ENCODE measurements around the gene SCN5A. TPM values are rescaled to one million over a fixed set of nuclear protein-coding genes. Genes with fewer than 3 reads are reported as not detected.

SCN5A gene
- total RNA-seq, 1 donor from 2014 or later: 239 TPM

DNA sequence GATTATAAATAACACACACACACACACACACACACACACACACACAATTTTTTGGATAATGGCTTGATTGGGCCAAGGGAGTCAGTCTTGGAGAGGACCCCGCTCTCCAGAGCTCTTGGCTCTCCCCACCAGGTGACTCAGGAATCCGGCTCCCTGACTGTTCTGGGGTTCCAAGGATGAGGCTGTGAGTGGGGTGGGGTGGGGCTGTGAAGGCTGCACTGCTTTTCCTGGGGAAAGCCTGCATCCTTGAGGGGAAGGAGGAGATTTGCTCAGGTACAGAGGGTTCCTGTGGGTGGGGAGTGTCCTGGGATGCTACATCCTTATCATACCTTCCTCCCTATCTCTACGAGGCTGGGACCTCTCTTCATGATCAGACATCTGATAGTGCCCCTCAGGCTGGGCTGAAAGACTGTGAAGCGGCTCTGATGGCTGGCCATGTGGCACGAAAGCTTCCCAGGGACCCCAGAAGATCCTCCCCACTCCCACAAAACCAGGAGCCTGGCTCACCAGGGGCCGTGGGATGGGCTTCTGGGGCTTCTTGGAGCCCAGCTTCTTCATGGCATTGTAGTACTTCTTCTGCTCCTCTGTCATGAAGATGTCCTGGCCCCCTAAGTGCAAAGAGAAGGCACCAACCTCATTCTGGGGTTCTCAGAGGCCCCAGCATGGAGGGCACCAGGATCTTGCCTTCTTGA is 94.2 kb downstream of the SCN5A start:
- Histone ChIP-seq H3K4me3 (no peak overlapping the region), H3K27me3 (ENCODE audit: low read depth) (no peaks in the 10 kb centered on the region), H3K4me1 (no peaks in the 10 kb centered on the region), H3K27ac (replicated peaks) (peak overlapping the region; percentile 8), H3K36me3 (peaks cover 76% of the 10 kb centered on the region), H3K9me3 (replicated peaks) (no peaks in the 10 kb centered on the region)
- TF ChIP-seq, protein P1, sequence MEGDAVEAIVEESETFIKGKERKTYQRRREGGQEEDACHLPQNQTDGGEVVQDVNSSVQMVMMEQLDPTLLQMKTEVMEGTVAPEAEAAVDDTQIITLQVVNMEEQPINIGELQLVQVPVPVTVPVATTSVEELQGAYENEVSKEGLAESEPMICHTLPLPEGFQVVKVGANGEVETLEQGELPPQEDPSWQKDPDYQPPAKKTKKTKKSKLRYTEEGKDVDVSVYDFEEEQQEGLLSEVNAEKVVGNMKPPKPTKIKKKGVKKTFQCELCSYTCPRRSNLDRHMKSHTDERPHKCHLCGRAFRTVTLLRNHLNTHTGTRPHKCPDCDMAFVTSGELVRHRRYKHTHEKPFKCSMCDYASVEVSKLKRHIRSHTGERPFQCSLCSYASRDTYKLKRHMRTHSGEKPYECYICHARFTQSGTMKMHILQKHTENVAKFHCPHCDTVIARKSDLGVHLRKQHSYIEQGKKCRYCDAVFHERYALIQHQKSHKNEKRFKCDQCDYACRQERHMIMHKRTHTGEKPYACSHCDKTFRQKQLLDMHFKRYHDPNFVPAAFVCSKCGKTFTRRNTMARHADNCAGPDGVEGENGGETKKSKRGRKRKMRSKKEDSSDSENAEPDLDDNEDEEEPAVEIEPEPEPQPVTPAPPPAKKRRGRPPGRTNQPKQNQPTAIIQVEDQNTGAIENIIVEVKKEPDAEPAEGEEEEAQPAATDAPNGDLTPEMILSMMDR (IDR thresholded peaks at IDR 0.05; ENCODE audit: borderline replicate concordance): no peak
- intact Hi-C loops (cut with micrococcal nuclease): no loop called here
- no peak for DNase-seq

DNA sequence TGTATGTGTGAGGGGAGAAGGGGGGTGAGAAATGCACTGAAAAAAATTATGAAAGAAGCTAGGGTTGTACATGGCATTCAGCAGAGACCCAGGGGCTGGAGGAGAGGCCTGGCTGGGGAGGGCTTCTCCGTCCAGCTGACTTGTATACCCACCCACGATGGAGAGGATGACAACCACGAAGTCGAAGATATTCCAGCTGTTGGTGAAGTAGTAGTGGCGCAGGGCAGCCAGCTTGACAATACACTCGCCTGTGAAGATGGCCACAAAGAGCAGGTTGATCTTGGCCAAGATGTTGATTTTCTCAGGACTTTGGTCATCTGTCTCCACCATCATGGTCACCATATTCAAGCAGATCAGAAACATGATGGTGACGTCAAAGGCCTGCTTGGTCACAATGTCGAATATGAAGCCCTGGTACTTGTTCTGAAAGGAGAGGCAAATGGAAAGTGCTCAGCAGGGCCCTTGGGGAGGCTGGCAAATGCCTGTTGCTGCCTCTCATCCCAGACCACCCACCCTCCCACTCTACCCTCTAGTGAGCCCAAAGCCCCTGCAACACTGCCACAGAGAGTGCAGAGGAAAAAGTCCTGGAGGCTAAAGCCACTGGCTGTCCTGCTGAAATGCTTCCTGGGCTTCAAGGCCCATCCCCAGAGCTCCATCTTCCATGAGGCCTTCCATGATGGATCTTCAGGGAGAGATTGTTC is 95.2 kb downstream of the SCN5A start:
- DNase-seq: no peak
- no peaks in the 10 kb centered on the region for H3K27me3 ChIP-seq (ENCODE audit: low read depth)
- no peak overlapping the region for H3K27ac ChIP-seq (replicated peaks)
- TF ChIP-seq, protein P1 (IDR thresholded peaks at IDR 0.05; ENCODE audit: borderline replicate concordance): no peak
- peaks cover 2% of the 10 kb centered on the region for H3K4me1 ChIP-seq
- no peaks in the 10 kb centered on the region for H3K9me3 ChIP-seq (replicated peaks)
- peaks cover 78% of the 10 kb centered on the region for H3K36me3 ChIP-seq
- no peak overlapping the region for H3K4me3 ChIP-seq
- intact Hi-C loops (cut with micrococcal nuclease): no loop called here

DNA sequence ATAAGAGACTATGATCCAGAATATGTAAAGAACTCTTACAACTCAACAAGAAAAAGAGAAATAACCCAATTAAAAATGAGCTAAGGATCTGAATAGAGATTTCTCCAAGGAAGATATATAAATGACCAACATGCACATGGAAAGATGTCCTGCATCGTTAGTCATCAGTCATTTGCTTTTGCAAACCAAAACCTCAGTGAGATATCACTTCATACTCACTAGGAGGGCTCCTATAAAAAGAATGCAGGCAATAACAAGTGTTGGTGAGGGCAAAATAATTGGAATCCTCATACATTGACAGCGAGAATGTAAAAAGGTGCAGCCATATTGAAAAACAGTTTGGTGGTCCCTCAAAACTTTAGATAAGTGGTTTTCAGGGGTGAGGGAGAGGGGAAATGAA is 96.4 kb downstream of the SCN5A start:
- intact Hi-C loops (cut with micrococcal nuclease): no loop called here
- no peak overlapping the region for H3K27ac ChIP-seq (replicated peaks)
- H3K4me1 ChIP-seq: peaks cover 14% of the 10 kb centered on the region
- no peaks in the 10 kb centered on the region for H3K27me3 ChIP-seq (ENCODE audit: low read depth)
- no peaks in the 10 kb centered on the region for H3K9me3 ChIP-seq (replicated peaks)
- no peak for DNase-seq
- TF ChIP-seq, protein P1 (IDR thresholded peaks at IDR 0.05; ENCODE audit: borderline replicate concordance): no peak
- peaks cover 70% of the 10 kb centered on the region for H3K36me3 ChIP-seq
- H3K4me3 ChIP-seq: no peak overlapping the region

DNA sequence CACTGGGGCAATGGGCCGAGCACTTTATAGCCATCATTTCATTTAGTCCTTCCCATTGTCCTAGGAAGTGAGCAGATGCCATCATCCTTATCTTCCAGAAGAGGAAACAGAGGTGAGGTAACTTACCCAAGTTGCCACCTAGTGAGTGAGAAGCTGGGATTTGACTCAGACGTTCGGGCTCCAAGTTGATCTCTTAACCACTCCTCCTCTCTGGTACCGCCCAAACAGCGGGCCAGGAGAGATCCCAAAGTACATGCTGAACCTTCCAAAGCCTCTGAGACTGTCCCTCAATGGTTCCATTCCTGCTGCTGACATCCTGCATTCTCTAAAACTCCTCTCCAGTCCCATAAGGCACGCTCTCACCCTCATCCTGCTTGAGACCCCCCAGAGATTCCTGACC is 97.1 kb downstream of the SCN5A start:
- peaks cover 21% of the 10 kb centered on the region for H3K4me1 ChIP-seq
- H3K9me3 ChIP-seq (replicated peaks): no peaks in the 10 kb centered on the region
- TF ChIP-seq, protein P1 (IDR thresholded peaks at IDR 0.05; ENCODE audit: borderline replicate concordance): no peak
- intact Hi-C loops (cut with micrococcal nuclease): no loop called here
- H3K27me3 ChIP-seq (ENCODE audit: low read depth): no peaks in the 10 kb centered on the region
- H3K27ac ChIP-seq (replicated peaks): no peak overlapping the region
- H3K4me3 ChIP-seq: no peak overlapping the region
- DNase-seq: no peak
- peaks cover 64% of the 10 kb centered on the region for H3K36me3 ChIP-seq

DNA sequence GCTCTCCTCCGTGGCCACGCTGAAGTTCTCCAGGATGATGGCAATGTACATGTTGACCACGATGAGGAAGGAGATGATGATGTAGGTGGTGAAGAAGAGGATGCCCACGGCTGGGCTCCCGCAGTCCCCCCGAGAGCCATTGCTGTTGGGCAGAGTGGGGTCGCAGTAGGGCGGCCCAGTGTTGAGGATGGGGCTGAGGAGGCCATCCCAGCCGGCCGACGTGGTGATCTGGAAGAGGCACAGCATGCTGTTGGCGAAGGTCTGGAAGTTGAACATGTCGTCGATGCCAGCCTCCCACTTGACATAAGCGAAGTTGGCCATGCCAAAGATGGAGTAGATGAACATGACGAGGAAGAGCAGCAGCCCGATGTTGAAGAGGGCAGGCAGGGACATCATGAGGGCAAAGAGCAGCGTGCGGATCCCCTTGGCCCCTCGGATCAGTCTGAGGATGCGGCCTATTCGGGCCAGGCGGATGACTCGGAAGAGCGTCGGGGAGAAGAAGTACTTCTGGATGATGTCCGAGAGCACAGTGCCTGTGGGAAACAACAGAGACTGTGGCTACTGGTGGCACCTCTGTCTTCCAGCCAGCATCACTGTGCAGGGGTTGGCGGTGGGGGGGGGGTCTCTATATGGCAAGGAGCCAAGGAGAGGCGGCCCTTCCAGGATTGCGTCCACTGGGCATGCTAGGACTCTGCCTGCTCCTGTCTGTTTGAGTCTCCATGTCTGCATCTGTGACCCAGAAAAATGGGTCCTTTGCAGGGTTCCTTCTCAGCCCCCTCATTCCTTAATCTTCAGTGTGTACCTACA is 98.3 kb downstream of the SCN5A start:
- no peaks in the 10 kb centered on the region for H3K27me3 ChIP-seq (ENCODE audit: low read depth)
- no peak for DNase-seq
- no peak overlapping the region for H3K27ac ChIP-seq (replicated peaks)
- intact Hi-C loops (cut with micrococcal nuclease): no loop called here
- peaks cover 54% of the 10 kb centered on the region for H3K36me3 ChIP-seq
- no peaks in the 10 kb centered on the region for H3K9me3 ChIP-seq (replicated peaks)
- TF ChIP-seq, protein P1 (IDR thresholded peaks at IDR 0.05; ENCODE audit: borderline replicate concordance): no peak
- no peak overlapping the region for H3K4me3 ChIP-seq
- H3K4me1 ChIP-seq: peaks cover 26% of the 10 kb centered on the region

Data from left ventricle myocardium inferior (tissue), 1 donor.